Activated CD4-positive, CD25-positive, alpha-beta regulatory T cell (primary cell): ENCODE measurements around the gene FAN1.

Experiments
- DNase-seq, 4 experiments: peaks; one replicate each; lab custom pipeline; 2025; lab: John Stamatoyannopoulos, UW

FAN1 gene

GRCh38 chr15:30921106-30921505, 17.4 kb downstream of the FAN1 start:
- DNase-seq, result no peak

GRCh38 chr15:30921781-30922479, 18.2 kb downstream of the FAN1 start:
- no peak for DNase-seq

- DNase-seq, result no peak
Measured at GRCh38 chr15:30922480-30923311, 19.0 kb downstream of the FAN1 start.

- DNase-seq, result no peak
Measured at GRCh38 chr15:30923429-30923828, 19.7 kb downstream of the FAN1 start.

GRCh38 chr15:30924353-30924752, 20.6 kb downstream of the FAN1 start:
- DNase-seq, result no peak

- no peak for DNase-seq
Measured at GRCh38 chr15:30925686-30926085, 22.0 kb downstream of the FAN1 start.

- DNase-seq, result no peak
Measured at GRCh38 chr15:30926161-30926560, 22.4 kb downstream of the FAN1 start.

GRCh38 chr15:30927148-30927761, 23.5 kb downstream of the FAN1 start:
- no peak for DNase-seq

GRCh38 chr15:30928076-30928475, 24.4 kb downstream of the FAN1 start:
- no peak for DNase-seq

- DNase-seq, result no peak
Measured at GRCh38 chr15:30929064-30929669, 25.5 kb downstream of the FAN1 start.

GRCh38 chr15:30929982-30930381, 26.3 kb downstream of the FAN1 start:
- DNase-seq, result no peak

GRCh38 chr15:30930422-30930821, 26.7 kb downstream of the FAN1 start:
- DNase-seq, result no peak

- DNase-seq, result no peak
Measured at GRCh38 chr15:30933293-30933692, 29.6 kb downstream of the FAN1 start.

- no peak for DNase-seq
Measured at GRCh38 chr15:30939161-30939560, 35.4 kb downstream of the FAN1 start.

- no peak for DNase-seq
Measured at GRCh38 chr15:30940359-30940758, 36.6 kb downstream of the FAN1 start.

GRCh38 chr15:30941520-30941919, 37.8 kb downstream of the FAN1 start:
- DNase-seq, result no peak

- no peak for DNase-seq
Measured at GRCh38 chr15:30943654-30944335, 40.1 kb downstream of the FAN1 start.

GRCh38 chr15:30953183-30953582, 49.5 kb downstream of the FAN1 start:
- no peak for DNase-seq

- DNase-seq, result no peak
Measured at GRCh38 chr15:30953731-30954378, 50.1 kb downstream of the FAN1 start.

- no peak for DNase-seq
Measured at GRCh38 chr15:30954674-30955073, 51.0 kb downstream of the FAN1 start.
